HPDE6-E6E7 (cell line): ENCODE measurements around the gene TFAM.
"Not testable (repeated sequence)": the region's sequence is repeated elsewhere in the genome, so short reads cannot be mapped to it uniquely, and the experiment has no call there.

Experiments
- DNase-seq: peaks from one replicate; pipeline ENCODE4 v3.0.0; 2011; ENCODE audit warnings: missing footprints; ENCODE audit errors: extremely low spot score

The TFAM gene

DNA sequence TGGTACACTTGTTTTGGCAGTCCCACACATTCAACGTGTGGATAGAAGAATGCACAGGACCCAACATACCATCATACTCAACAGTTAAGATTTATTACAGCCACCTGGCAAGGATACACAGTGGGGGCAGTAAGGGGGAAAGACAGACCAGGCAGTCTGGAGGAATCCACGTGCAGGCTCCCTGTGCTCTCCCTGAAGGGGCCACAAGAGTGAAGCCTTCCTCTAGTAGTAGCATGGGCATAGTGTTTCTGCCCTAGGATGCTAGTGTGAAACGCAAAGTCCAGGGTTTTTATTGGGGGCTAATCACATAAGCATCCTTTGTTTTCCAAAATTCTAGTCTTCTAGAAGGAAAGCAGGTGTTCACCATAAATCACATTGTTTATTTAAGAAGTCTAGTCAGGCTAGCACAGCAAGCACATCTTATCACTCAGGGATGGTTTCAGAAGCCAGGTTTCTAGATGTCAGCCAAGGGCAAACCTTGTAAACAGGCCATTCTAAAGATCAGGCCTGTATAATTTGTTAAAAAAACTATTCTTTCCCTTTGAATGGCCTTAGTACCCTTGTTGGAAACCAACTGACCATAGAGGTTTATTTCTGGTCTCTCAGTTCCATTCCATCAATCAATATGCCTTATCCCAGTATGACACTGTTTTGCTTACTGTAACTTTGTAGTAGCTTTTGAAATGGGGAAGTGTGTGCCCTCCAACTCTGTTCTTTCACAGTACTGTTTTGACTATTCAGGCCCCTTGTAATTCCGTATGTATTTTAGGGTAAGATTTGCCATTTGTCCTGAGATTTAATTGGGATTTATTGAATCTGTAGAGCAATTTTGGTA lies 12.4 kb upstream of the TFAM start:
- DNase-seq: no peak

GRCh38 chr10:58373442-58373827 lies 11.8 kb upstream of the TFAM start:
- peak; percentile 16 for DNase-seq

- DNase-seq: no peak
These were observed 2.7 kb upstream of the TFAM start for GRCh38 chr10:58382489-58382995.

GRCh38 chr10:58384095-58384494 lies 1.1 kb upstream of the TFAM start:
- DNase-seq: no peak

DNA sequence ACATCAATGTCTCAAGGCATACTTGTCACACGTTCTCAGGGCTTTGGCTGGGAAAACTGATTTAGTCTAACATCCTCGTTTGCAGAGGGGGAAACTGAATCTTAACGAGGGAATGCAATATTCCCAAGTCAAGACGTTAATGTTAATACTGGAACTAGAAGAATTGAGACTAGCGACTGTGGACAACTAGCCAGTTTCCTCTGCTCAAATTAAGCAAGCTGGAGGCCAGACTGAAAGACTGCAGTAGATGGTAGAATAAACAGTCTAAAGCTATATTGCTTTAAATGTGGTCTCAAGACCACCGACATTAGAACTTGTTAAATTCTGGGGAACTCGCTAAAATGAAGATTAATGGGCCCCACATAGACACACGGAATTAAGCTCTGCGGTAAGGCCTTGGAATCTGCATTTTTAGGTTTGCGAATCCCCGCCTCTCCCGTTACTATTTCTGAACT lies 639 bp upstream of the TFAM start:
- no peak for DNase-seq

DNA sequence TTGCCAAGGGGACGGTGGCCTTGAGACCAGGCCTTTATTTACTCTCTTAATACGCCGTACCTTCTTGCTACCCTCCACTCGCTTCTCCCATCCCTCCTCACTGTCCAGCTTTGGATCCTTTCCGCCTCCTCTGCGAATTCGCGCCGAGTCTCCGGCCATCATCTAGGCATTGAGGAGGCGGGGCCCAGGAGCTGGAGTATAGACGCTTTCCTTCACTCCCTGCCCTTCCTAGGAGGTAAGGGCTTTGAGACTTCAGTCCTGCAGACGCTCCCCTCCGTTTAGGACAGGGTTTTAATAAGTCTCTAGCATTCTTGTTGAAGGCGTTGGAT lies 538 bp downstream of the TFAM start:
- DNase-seq: peak; percentile 23

DNA sequence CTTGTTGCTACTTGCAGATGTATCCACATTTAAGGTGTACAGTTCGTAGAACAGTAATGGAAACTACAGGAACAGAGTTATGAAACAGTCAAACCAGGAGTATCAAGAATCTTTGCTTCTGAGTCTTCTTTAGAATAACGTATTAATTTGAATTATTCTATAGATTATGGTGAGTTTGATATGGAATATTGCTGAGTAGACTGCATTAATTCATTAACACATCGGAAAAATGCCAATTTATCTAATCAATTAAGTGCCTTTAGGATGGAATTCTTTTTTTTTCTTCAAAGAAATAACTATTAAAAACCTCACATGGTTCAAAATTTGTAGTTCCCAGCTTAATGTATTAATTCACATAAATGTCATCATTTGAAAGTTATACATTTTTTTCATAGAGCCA lies 3.8 kb downstream of the TFAM start:
- no peak for DNase-seq

DNA sequence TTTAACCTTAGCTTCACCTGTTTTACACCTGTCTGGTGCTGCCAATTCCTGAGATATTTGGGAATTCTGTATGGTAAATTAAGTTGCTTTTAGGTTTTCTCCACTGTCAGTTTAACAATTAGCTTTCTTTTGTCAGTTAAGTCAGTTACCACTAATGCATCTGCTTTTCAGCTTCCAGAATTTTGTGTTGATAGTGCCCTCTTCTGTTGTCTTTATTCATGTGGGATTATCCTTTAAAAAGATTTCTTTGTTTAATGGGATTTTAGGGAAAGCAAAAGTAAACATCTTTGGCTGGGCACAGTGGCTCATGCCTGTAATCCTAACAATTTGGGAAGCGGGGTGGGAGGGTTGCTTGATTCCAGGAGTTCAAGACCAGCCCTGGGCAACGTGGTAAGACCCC lies 8.1 kb downstream of the TFAM start:
- DNase-seq: no peak

DNA sequence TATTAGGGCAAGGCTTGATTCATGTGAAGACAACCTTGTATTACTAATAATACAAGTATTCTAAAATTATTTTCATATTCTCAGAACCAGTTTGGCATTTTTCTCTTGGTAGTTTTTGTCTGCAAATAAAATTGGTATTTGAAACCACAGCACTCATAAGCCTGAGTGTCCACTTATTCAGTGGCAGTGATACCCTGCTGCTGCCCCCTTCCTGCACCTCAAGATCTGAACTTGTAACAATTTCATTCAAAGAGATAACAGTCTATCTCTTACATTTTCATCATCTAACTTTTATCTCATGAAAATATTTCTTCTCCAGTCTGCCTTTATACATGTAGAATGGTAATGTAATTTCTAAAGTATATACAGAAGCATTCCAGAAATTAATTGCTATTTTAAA lies 9.3 kb downstream of the TFAM start:
- DNase-seq: no peak

- no peak for DNase-seq
These were observed 10.8 kb downstream of the TFAM start for GRCh38 chr10:58396057-58396456.

DNA sequence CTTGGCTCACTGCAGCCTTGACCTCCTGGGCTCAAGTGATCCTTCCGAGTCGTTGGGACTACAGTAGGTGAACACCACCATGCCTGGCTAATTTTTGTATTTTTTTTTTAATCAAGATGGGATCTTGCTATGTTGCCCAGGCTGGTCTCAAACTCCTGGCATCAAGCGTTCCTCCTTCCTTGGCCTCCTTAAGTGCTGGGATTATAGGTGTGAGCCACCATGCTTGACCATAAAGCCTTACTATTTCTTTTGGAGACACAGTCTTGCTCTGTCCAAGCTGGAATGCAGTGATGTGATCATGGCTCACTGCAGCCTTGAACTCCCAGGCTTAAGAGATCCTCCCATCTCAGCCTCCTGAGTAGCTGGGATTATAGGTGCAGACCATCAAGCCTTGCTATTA lies 12.6 kb downstream of the TFAM start:
- no peak for DNase-seq

DNA sequence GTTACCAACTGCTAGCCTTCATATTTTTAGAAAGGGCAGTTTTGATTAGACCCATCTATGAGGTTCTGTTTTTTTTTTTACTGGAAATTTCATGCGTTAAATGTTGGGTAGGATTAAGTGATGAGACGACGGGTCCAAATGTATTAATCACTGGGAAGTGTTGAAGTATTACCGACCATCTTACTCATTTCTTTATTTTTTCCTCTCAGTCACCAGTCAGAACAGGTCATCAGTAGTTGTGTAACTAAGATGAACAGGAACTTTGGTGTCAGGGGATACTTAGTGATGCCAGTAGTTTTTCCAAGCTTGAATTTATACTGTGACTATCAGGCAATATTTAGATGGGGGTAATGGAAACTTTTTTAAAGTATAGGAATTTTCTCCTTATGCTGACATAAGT lies 14.2 kb downstream of the TFAM start:
- no peak for DNase-seq

- DNase-seq: no peak
These were observed 15.4 kb downstream of the TFAM start for GRCh38 chr10:58400609-58401008.

- DNase-seq: no peak
These were observed 18.8 kb downstream of the TFAM start for GRCh38 chr10:58404001-58404400.

- DNase-seq: no peak
These were observed 24.9 kb downstream of the TFAM start for GRCh38 chr10:58409956-58410610.

GRCh38 chr10:58412502-58412961 lies 27.3 kb downstream of the TFAM start:
- DNase-seq: no peak

DNA sequence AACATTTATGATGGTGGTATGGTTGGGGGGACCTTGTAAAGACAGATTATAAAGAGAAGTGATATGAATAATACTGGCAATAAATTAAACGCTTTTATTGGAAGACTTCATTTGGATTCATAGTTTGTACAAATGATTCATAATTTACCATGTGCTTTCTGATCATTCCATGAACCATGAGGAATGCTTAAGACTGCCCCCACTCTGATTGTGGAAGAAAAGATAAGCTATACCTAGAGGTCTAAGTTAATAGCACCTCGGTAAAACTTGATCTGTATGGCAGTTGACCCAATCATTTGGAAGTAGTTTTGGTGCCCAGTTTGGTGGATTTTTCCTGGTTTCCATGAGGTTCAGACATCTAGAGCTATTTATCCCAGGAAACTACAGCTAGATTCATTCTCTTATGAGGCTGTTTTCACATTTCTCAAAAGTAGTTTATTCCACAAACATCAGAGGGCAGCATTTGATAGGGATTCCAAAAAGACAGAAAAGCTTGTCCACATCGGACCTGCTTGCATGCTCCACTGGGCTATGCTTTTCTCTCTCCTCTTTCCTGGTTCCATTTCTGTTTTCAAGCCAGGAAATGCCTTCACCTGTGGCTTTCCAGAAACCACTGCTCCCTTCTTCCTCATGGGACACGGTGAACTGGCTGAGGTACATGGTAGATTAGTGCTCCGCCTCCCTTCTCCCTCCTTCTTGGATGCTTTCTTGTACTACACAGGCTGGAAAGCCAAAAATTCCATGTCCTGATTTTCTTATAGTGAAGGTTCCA lies 29.2 kb downstream of the TFAM start:
- DNase-seq: peak; percentile 29

GRCh38 chr10:58415757-58416156 lies 30.5 kb downstream of the TFAM start:
- no peak for DNase-seq

- DNase-seq: not testable (repeated sequence)
These were observed 32.7 kb downstream of the TFAM start for GRCh38 chr10:58417902-58418301.

DNA sequence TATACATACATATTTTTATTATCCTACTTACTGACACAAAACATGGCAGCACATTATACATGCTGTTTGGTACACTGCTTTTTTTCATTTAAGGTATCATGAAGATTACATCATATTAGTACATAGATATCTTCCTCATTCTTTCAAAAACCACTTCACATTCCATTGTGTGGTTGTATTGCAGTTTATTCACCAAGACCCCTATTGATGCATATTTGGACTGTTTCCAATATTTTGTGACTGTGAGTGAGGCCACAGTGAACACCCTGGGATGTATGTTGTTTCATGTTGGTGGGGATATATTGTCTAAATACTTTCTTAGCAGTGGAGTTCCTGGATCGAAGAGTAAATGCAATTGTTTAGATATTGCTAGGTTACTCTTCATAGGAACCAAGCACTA lies 39.0 kb downstream of the TFAM start:
- DNase-seq: no peak

DNA sequence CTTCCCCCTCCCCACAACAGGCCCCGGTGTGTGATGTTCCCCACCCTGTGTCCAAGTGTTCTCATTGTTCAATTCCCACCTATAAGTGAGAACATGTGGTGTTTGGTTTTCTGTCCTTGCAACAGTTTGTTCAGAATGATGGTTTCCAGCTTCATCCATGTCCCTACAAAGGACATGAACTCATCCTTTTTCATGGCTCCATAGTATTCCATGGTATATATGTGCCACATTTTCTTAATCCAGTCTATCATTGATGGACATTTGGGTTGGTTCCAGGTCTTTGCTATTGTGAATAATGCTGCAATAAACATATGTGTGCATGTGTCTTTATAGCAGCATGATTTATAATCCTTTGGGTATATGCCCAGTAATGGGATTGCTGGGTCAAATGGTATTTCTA lies 43.2 kb downstream of the TFAM start:
- not testable (repeated sequence) for DNase-seq

- no peak for DNase-seq
These were observed 46.7 kb downstream of the TFAM start for GRCh38 chr10:58431903-58432302.
